Right ventricle myocardium superior (tissue), 1 donor: ENCODE measurements around the gene F13A1. TPM values are rescaled to one million over a fixed set of nuclear protein-coding genes. Genes with fewer than 3 reads are reported as not detected.

Experiments used
- ATAC-seq: fragments of 200-7000 bp; cut with Tn5 transposase; one replicate; pipeline ENCODE4 v1.9.1; 2020; ENCODE audit warnings: mild to moderate bottlenecking; ENCODE audit not compliant: poor library complexity
- DNase-seq: peaks from one replicate; pipeline ENCODE4 v3.0.0-alpha.2; 2020
- intact Hi-C: fragments of 100-400 bp; cut with DNase I; formaldehyde crosslinking; loops from one replicate; pipeline ENCODE4 v1.11.2; 2022
- total RNA-seq: library from RNA; stranded (reverse); fragmentation: NEBNext Ultra II Directional; extraction: Animal tissue kit (Norgen Biotek cat#: 25700); gene quantifications from one replicate; pipeline ENCODE4 v1.2.1, GENCODE V29; 2021
- donor health status: DM: no; HTN: yes; CAD: no; lungs with severe emphysema.

F13A1 gene
- total RNA-seq, 1 donor from 2014 or later: 136 TPM

GRCh38 chr6:6256886-6257285, 63.6 kb downstream of the F13A1 start:
- intact Hi-C loops: no loop called here
- ATAC-seq (no peak), DNase-seq (no peak)

GRCh38 chr6:6256259-6256658, 64.2 kb downstream of the F13A1 start:
- no peak for ATAC-seq
- intact Hi-C loops: no loop called here
- no peak for DNase-seq

GRCh38 chr6:6251555-6252280, 68.7 kb downstream of the F13A1 start:
- ATAC-seq: no peak
- no peak for DNase-seq
- intact Hi-C loops: no loop called here

GRCh38 chr6:6248651-6249050, 71.8 kb downstream of the F13A1 start:
- DNase-seq: no peak
- intact Hi-C loops: no loop called here
- ATAC-seq: no peak

GRCh38 chr6:6246544-6246943, 73.9 kb downstream of the F13A1 start:
- intact Hi-C loops: no loop called here
- no peak for ATAC-seq
- DNase-seq: no peak

- intact Hi-C loops: no loop called here
- no peak for ATAC-seq
Measured at GRCh38 chr6:6244624-6245023, 75.8 kb downstream of the F13A1 start.

GRCh38 chr6:6243846-6244245, 76.6 kb downstream of the F13A1 start:
- ATAC-seq (no peak), DNase-seq (no peak)
- intact Hi-C loops: no loop called here

More at GRCh38 chr6:6244624-6245023, 75.8 kb downstream of the F13A1 start:
- no peak for DNase-seq

GRCh38 chr6:6239598-6240581, 80.6 kb downstream of the F13A1 start:
- DNase-seq (no peak), ATAC-seq (no peak)
- intact Hi-C loops: no loop called here

- intact Hi-C loops: no loop called here
- ATAC-seq: no peak
- DNase-seq: no peak
Measured at GRCh38 chr6:6236730-6237469, 83.6 kb downstream of the F13A1 start.

GRCh38 chr6:6235786-6236185, 84.7 kb downstream of the F13A1 start:
- DNase-seq (no peak), ATAC-seq (no peak)
- intact Hi-C loops: no loop called here

- ATAC-seq (no peak), DNase-seq (no peak)
- intact Hi-C loops: no loop called here
Measured at GRCh38 chr6:6234963-6235362, 85.5 kb downstream of the F13A1 start.

- ATAC-seq (no peak), DNase-seq (no peak)
- intact Hi-C loops: no loop called here
Measured at GRCh38 chr6:6230286-6230685, 90.2 kb downstream of the F13A1 start.

- intact Hi-C loops: no loop called here
- ATAC-seq: no peak
- no peak for DNase-seq
Measured at GRCh38 chr6:6227896-6228295, 92.6 kb downstream of the F13A1 start.

- ATAC-seq (no peak), DNase-seq (no peak)
- intact Hi-C loops: no loop called here
Measured at GRCh38 chr6:6225885-6226529, 94.5 kb downstream of the F13A1 start.

GRCh38 chr6:6224933-6225486, 95.5 kb downstream of the F13A1 start:
- intact Hi-C loops: no loop called here
- DNase-seq (no peak), ATAC-seq (no peak)

GRCh38 chr6:6221787-6222535, 98.5 kb downstream of the F13A1 start:
- intact Hi-C loops: no loop called here
- DNase-seq (no peak), ATAC-seq (no peak)

GRCh38 chr6:6220718-6221117, 99.7 kb downstream of the F13A1 start:
- intact Hi-C loops: no loop called here
- ATAC-seq (no peak), DNase-seq (no peak)

- ATAC-seq (no peak), DNase-seq (no peak)
- intact Hi-C loops: no loop called here
Measured at GRCh38 chr6:6219716-6220115, 100.7 kb downstream of the F13A1 start.
